Gastrocnemius medialis (tissue), 4 donors: ENCODE data around the gene PANX1.

Experiments used
- CTCF ChIP-seq, 5 experiments: fragments of 450-650 bp in 3 of 5; fragments of 200-600 bp in 2 of 5; sonication (generic) in 2 of 5; IDR thresholded peaks in 4 of 5; conservative IDR thresholded peaks in 1 of 5; 1 replicate in 4 of 5; 2 replicates in 1 of 5; pipeline ENCODE4 v1.5.1; 2016 to 2019; ENCODE audit warnings: antibody characterized with exemption in 5 of 5, mild to moderate bottlenecking in 3 of 5, moderate library complexity in 3 of 5
- POLR2A ChIP-seq, 2 donors: fragments of 450-650 bp; IDR thresholded peaks; one replicate each; pipeline ENCODE4 v1.6.1; 2017; ENCODE audit warnings: antibody characterized with exemption in 2 of 2, mild to moderate bottlenecking in 2 of 2, moderate library complexity in 2 of 2

DNA sequence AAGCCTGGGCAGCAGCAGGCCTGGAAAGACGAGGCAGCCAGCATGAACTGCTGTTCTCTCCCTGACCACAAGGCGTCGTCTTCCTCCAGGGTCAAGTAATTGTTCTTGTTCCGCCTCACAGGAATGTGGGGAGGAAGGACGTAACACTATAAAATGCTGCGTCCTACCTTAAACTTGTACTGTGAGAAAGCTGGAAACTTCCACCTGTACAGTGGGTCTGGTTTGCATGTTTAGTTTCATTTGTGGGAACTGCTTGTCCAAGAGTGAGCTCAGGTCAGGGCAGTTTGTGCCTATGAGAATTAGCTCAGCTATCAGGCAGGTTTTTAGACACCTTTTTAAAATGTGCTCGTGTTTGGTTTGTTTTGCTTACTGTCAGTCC is 55.2 kb downstream of the PANX1 start:
- TF ChIP-seq CTCF (IDR thresholded peaks at IDR 0.05 in 4 of 5, conservative IDR thresholded peaks at IDR 0.05 in 1 of 5) (peak in 3 of 5 experiments; percentile 38 to 58 (median 45)), POLR2A (IDR thresholded peaks at IDR 0.05) (no peak)
